SK-N-MC (cell line): ENCODE measurements around the gene PSMA8.

ENCODE experiments used
- EZH2 ChIP-seq: fragments of 200-600 bp; sonication (generic); IDR thresholded peaks from one replicate; pipeline ENCODE4 v1.6.1; 2017; ENCODE audit warnings: antibody characterized with exemption
- POLR2AphosphoS5 ChIP-seq: IDR thresholded peaks from 2 replicates; pipeline ENCODE4 v1.6.1; 2012; ENCODE audit warnings: mild to moderate bottlenecking, low read depth, low read length, borderline replicate concordance

GRCh38 chr18:26230497-26230896 lies 96.8 kb downstream of the PSMA8 start:
- TF ChIP-seq EZH2 = no peak
- no peak for TF ChIP-seq POLR2AphosphoS5
